ENCODE measurements around the gene GPR55. TPM values are rescaled to one million over a fixed set of nuclear protein-coding genes. Genes with fewer than 3 reads are reported as not detected.

Gene GPR55
- total RNA-seq, 4 donors from 2014 or later, result 0.61 to 0.88 (median 0.78) TPM

DNA sequence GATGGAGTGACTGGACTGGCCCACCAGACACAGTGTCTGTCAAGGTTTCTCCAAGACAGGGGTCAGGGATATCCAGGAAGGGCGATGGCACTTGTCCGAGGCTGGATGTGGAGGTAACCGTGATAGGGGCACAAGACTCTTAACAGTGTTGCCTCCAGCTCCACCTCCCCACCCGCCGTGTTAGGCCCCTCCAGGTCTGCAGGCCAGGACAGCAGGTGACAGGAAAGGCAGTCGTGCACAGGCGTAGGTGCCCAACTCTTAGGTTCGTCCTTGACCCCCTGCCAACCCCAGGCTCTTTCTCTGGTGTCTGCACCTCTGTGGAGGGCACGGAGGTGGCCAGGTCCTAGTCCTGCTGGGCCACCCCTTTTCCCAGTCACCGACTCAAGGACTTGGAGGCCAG is 50.2 kb downstream of the GPR55 start:
- DNase-seq, result no peak
- H3K27ac ChIP-seq, result no peak overlapping the region
- WGBS, 2 donors, result 83 to 95% methylated on average over 1 to 4 of the region's 10 CpGs
- H3K27me3 ChIP-seq, result no peaks in the 10 kb centered on the region
- H3K36me3 ChIP-seq, result peaks cover 0 to 29% (median 0%) of the 10 kb centered on the region in 3 donors
- intact Hi-C loops (cut with DNase I), result no loop called here
- no peak for TF ChIP-seq CTCF (IDR thresholded peaks at IDR 0.05)
- TF ChIP-seq POLR2A (IDR thresholded peaks at IDR 0.05), result no peak
- peaks cover 13 to 38% (median 17%) of the 10 kb centered on the region in 3 donors for H3K4me1 ChIP-seq
- H3K4me3 ChIP-seq, result no peak overlapping the region
- H3K9me3 ChIP-seq, result no peaks in the 10 kb centered on the region

DNA sequence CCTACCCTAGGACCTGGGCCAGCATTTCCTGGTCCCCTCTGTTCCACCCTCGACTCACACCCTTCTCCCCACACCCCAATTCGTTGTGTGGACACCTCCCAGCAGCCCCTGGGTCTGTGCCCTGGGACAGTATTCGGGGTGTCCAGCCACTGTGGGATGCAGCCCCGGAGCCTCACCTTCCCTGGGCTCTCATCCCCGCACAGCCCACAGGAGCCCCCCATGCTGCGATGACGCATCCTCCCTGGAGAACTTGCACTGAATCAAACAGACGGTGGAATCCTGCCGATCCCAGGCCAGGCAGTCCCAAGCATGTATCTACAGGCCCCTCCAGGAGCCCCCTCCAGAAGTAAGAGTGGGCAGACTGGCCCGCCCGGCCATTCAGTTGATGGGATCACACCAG is 50.6 kb downstream of the GPR55 start:
- intact Hi-C loops (cut with DNase I), result no loop called here

DNA sequence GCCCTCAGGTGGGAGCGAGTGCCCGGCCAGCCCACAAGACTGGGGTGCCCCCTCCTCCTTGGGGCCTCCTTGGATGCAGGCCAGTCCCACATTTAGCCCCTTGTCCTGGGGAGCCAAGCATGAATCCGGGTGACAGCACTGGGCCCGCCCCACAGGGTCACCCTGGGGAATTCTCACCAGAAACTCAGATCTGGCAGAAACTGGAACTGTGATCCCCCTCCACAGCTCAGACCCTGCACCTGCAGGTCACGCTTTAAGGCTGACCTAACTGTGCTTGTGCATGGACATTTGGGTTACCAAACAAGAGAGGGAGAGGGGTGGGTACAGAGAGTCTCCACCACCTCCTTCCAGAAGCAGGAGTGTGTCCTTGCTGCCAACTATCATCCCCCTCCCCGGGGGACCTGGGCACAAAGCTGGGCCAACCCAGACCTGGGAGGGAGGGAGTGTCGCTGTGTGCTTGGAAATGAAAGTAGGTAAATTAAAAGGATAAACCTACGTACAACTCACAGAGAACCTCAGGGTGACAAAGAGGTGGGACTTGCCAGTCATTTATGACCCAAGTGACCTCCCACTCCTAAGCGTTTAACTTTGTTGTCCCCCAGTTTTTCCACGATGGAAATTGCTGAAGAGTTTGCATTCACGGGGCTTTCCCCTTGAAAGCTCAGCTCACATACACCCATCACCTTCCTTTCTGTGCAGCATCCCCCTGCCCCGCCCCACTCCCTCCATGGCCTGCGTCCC is 51.2 kb downstream of the GPR55 start:
- no peak for TF ChIP-seq POLR2A (IDR thresholded peaks at IDR 0.05)
- TF ChIP-seq CTCF (IDR thresholded peaks at IDR 0.05), result no peak
- intact Hi-C loops (cut with DNase I), result no loop called here
- DNase-seq, result no peak
- H3K9me3 ChIP-seq, result no peaks in the 10 kb centered on the region
- WGBS, 2 donors, result 67 to 77% methylated on average over 8 to 9 of the region's 13 CpGs
- no peak overlapping the region for H3K4me3 ChIP-seq
- H3K27me3 ChIP-seq, result no peaks in the 10 kb centered on the region
- H3K4me1 ChIP-seq, result peaks cover 13 to 48% (median 17%) of the 10 kb centered on the region in 3 donors
- peak overlapping the region in 2 of 4 donors; percentile 44 to 75 for H3K27ac ChIP-seq
- peaks cover 0 to 29% (median 0%) of the 10 kb centered on the region in 3 donors for H3K36me3 ChIP-seq

More for the DNA sequence above, 50.6 kb downstream of the GPR55 start:
- no peak overlapping the region for H3K4me3 ChIP-seq
- TF ChIP-seq CTCF (IDR thresholded peaks at IDR 0.05) (no peak), POLR2A (IDR thresholded peaks at IDR 0.05) (no peak)
- WGBS, 2 donors, result 50 to 78% methylated on average over 1 to 7 of the region's 11 CpGs
- H3K9me3 ChIP-seq, result no peaks in the 10 kb centered on the region
- H3K27me3 ChIP-seq, result no peaks in the 10 kb centered on the region
- peaks cover 0 to 29% (median 0%) of the 10 kb centered on the region in 3 donors for H3K36me3 ChIP-seq
- DNase-seq, result no peak
- H3K4me1 ChIP-seq, result peaks cover 13 to 42% (median 17%) of the 10 kb centered on the region in 3 donors
- H3K27ac ChIP-seq, result peak overlapping the region in 1 of 4 donors; percentile 75

- Histone ChIP-seq H3K4me3 (no peak overlapping the region), H3K27ac (peak overlapping the region in 3 of 4 donors; percentile 69 to 75 (median 74)), H3K4me1 (peaks cover 17 to 56% (median 18%) of the 10 kb centered on the region in 3 donors), H3K27me3 (no peaks in the 10 kb centered on the region), H3K9me3 (no peaks in the 10 kb centered on the region), H3K36me3 (peaks cover 0 to 28% (median 0%) of the 10 kb centered on the region in 3 donors)
- DNase-seq, result no peak
- TF ChIP-seq POLR2A (IDR thresholded peaks at IDR 0.05) (no peak), CTCF (IDR thresholded peaks at IDR 0.05) (no peak)
- intact Hi-C loops (cut with DNase I), result no loop called here
- 73 to 89% methylated on average over 16 to 17 of the region's 21 CpGs for WGBS, 2 donors
These were observed 51.9 kb downstream of the GPR55 start for GRCh38 chr2:230872968-230873660.
